SK-N-SH (cell line): ENCODE data around the gene CNTD1. TPM values are rescaled to one million over a fixed set of nuclear protein-coding genes. Genes with fewer than 3 reads are reported as not detected.
A peak's percentile ranks its signal among the peaks of the same experiment; 100 is the strongest.

Experiments used
- CTCF ChIA-PET: fragments of 300-600, 350-600 bp; formaldehyde crosslinking; extraction: SDS; loops from one replicate; lab custom pipeline; 2021; lab: Yijun Ruan, JAX
- POLR2A ChIA-PET: fragments of 350-600 bp; sonication (Branson Sonifier 250); formaldehyde crosslinking; extraction: SDS; loops from one replicate; lab custom pipeline; 2020; ENCODE audit warnings: antibody characterized with exemption, inconsistent platforms; lab: Yijun Ruan, JAX
- DNase-seq: peaks from one replicate; pipeline ENCODE4 v3.0.0; 2012
- H2AFZ ChIP-seq: fragments of 200-600 bp; sonication (generic); 2 replicates; pipeline ENCODE4 v1.8.1; 2016; ENCODE audit warnings: antibody characterized with exemption, mild to moderate bottlenecking, low read depth
- H3F3A ChIP-seq: fragments of 200-600 bp; sonication (generic); replicated peaks from 2 replicates; pipeline ENCODE3; 2016; ENCODE audit warnings: antibody characterized with exemption, mild to moderate bottlenecking; ENCODE audit not compliant: insufficient read depth
- H3K27ac ChIP-seq, 2 experiments: fragments of 200-500 bp in 1 of 2; fragments of 200-600 bp in 1 of 2; sonication (Bioruptor generic) in 1 of 2; sonication (generic), shearing (Covaris generic) in 1 of 2; 2 replicates each; pipeline versions ENCODE4 v1.5.1 to v1.6.1; 2014 to 2016; ENCODE audit warnings: low read depth in 2 of 2, inconsistent platforms in 1 of 2, low read length in 1 of 2, mild to moderate bottlenecking in 1 of 2, mixed read lengths in 1 of 2
- H3K27me3 ChIP-seq: fragments of 200-600 bp; sonication (generic), shearing (Covaris generic); 2 replicates; pipeline ENCODE4 v1.6.1; 2016; ENCODE audit warnings: mixed run types; ENCODE audit not compliant: insufficient read depth
- H3K36me3 ChIP-seq, 2 experiments: fragments of 200-500 bp in 1 of 2; fragments of 200-600 bp in 1 of 2; sonication (Bioruptor generic) in 1 of 2; sonication (generic) in 1 of 2; replicated peaks in 1 of 2; 2 replicates each; pipeline versions ENCODE3 to v1.5.1; 2014 to 2016; ENCODE audit warnings: low read length in 1 of 2, mild to moderate bottlenecking in 1 of 2; ENCODE audit not compliant: insufficient read depth in 2 of 2, control insufficient read depth in 1 of 2
- H3K4me1 ChIP-seq, 2 experiments: fragments of 200-500 bp in 1 of 2; fragments of 200-600 bp in 1 of 2; sonication (Bioruptor generic) in 1 of 2; sonication (generic), shearing (Covaris generic) in 1 of 2; 2 replicates each; pipeline versions ENCODE4 v1.5.1 to v1.6.1; 2014 to 2016; ENCODE audit warnings: low read depth in 1 of 2, low read length in 1 of 2, mixed run types in 1 of 2; ENCODE audit not compliant: insufficient read depth in 2 of 2, control insufficient read depth in 1 of 2
- H3K4me2 ChIP-seq: fragments of 200-600 bp; sonication (generic), shearing (Covaris generic); 2 replicates; pipeline ENCODE4 v1.6.1; 2017; ENCODE audit warnings: mixed run types
- H3K4me3 ChIP-seq, 2 experiments: fragments of 200-500 bp in 1 of 2; fragments of 200-600 bp in 1 of 2; sonication (Bioruptor generic) in 1 of 2; sonication (generic), shearing (Covaris generic) in 1 of 2; 2 replicates each; pipeline versions ENCODE4 v1.5.1 to v1.8.1; 2014 to 2016; ENCODE audit warnings: low read depth in 2 of 2, inconsistent platforms in 1 of 2, low read length in 1 of 2, mild to moderate bottlenecking in 1 of 2, mixed read lengths in 1 of 2, moderate library complexity in 1 of 2
- H3K79me2 ChIP-seq: fragments of 200-600 bp; sonication (generic); 2 replicates; pipeline ENCODE4 v1.8.1; 2017; ENCODE audit warnings: mild to moderate bottlenecking; ENCODE audit not compliant: insufficient read depth
- H3K9ac ChIP-seq: fragments of 200-600 bp; sonication (generic); 2 replicates; pipeline ENCODE4 v1.6.1; 2017; ENCODE audit warnings: mixed run types
- H3K9me2 ChIP-seq: fragments of 200-600 bp; sonication (generic); 2 replicates; pipeline ENCODE4 v1.6.1; 2017; ENCODE audit warnings: mixed run types
- H3K9me3 ChIP-seq: fragments of 200-600 bp; sonication (generic); 2 replicates; pipeline ENCODE4 v1.6.1; 2017; ENCODE audit warnings: mixed run types, mild to moderate bottlenecking, moderate library complexity
- H4K20me1 ChIP-seq: fragments of 200-600 bp; sonication (generic); 2 replicates; pipeline ENCODE4 v1.6.1; 2017; ENCODE audit warnings: mild to moderate bottlenecking, mixed run types; ENCODE audit not compliant: insufficient read depth
- CTCF ChIP-seq: fragments of 200-600 bp; sonication (generic); IDR thresholded peaks from 2 replicates; pipeline ENCODE4 v1.6.1; 2017; ENCODE audit warnings: antibody characterized with exemption, mild to moderate bottlenecking, moderate library complexity
- EP300 ChIP-seq, 2 experiments: IDR thresholded peaks; 2 replicates each; pipeline versions ENCODE4 v1.4.0 to v1.6.1; 2012; ENCODE audit warnings: borderline replicate concordance in 1 of 2, low read depth in 1 of 2, low read length in 1 of 2
- EZH2phosphoT487 ChIP-seq: fragments of 200-600 bp; sonication (generic); IDR thresholded peaks from 2 replicates; pipeline ENCODE4 v1.6.1; 2017; ENCODE audit warnings: low read depth, mixed run types, mild to moderate bottlenecking, antibody characterized with exemption, moderate library complexity, borderline replicate concordance
- FOSL2 ChIP-seq: IDR thresholded peaks from 2 replicates; pipeline ENCODE4 v1.4.0; 2012; ENCODE audit warnings: low read depth, mild to moderate bottlenecking, moderate library complexity, borderline replicate concordance
- FOXJ3 ChIP-seq: sonication (generic); formaldehyde crosslinking; IDR thresholded peaks from 2 replicates; pipeline ENCODE4 v1.5.1; 2020; ENCODE audit warnings: mild to moderate bottlenecking, missing genetic modification reagents
- GABPA ChIP-seq: IDR thresholded peaks from 2 replicates; pipeline ENCODE4 v1.4.0; 2012; ENCODE audit warnings: low read depth, mild to moderate bottlenecking
- JUND ChIP-seq: IDR thresholded peaks from 2 replicates; pipeline ENCODE4 v1.4.0; 2012
- MAX ChIP-seq: IDR thresholded peaks from 2 replicates; pipeline ENCODE4 v1.4.0; 2012; ENCODE audit warnings: low read depth
- NFIC ChIP-seq: IDR thresholded peaks from 2 replicates; pipeline ENCODE4 v1.4.0; 2012; ENCODE audit warnings: borderline replicate concordance
- PBX3 ChIP-seq: IDR thresholded peaks from 2 replicates; pipeline ENCODE4; 2012
- POLR2AphosphoS5 ChIP-seq: IDR thresholded peaks from 2 replicates; pipeline ENCODE4 v1.6.1; 2012; ENCODE audit warnings: low read depth, low read length
- RCOR1 ChIP-seq: fragments of 150-350 bp; IDR thresholded peaks from 2 replicates; pipeline ENCODE4 v1.6.1; 2017; ENCODE audit warnings: antibody characterized with exemption, low read length
- SIN3A ChIP-seq: IDR thresholded peaks from 2 replicates; pipeline ENCODE4 v1.6.1; 2012; ENCODE audit warnings: low read depth, mild to moderate bottlenecking, low read length, moderate library complexity, borderline replicate concordance
- SMC3 ChIP-seq: IDR thresholded peaks from 2 replicates; pipeline ENCODE4 v1.6.1; 2012; ENCODE audit warnings: low read depth, low read length, improper control_type of control experiment
- TCF12 ChIP-seq: IDR thresholded peaks from 2 replicates; pipeline ENCODE4 v1.4.0; 2012
- TEAD4 ChIP-seq: IDR thresholded peaks from 2 replicates; pipeline ENCODE4 v1.4.0; 2012; ENCODE audit warnings: mild to moderate bottlenecking, borderline replicate concordance; ENCODE audit not compliant: insufficient read depth
- USF1 ChIP-seq: IDR thresholded peaks from 2 replicates; pipeline ENCODE4 v1.4.0; 2012; ENCODE audit warnings: low read depth, borderline replicate concordance
- WGBS: methylation state at CpG from one replicate; pipeline ENCODE4 v1.1.6; 2017; ENCODE audit warnings: low lambda C conversion rate; 5-methylcytosine and 5-hydroxymethylcytosine counted together
- polyA plus RNA-seq, 3 experiments: library from polyadenylated mRNA; depleted of rRNA; stranded (reverse); fragments of >200 nt; gene quantifications; 2 replicates each; pipeline ENCODE4 v1.2.3, GENCODE V29; 2012

The CNTD1 gene
- polyA plus RNA-seq, 1 of the 3 experiments (the other 2 are of a cell fraction) = not detected

GRCh38 chr17:42809250-42809649 is 10.6 kb downstream of the CNTD1 start:
- no peaks in the 10 kb centered on the region for H3K9me3 ChIP-seq
- no peaks in the 10 kb centered on the region for H3K27me3 ChIP-seq
- H3K4me1 ChIP-seq = peaks cover 1 to 16% of the 10 kb centered on the region in 2 experiments; a peak in 3 of 4 replicates
- no peak for DNase-seq
- H3K27ac ChIP-seq = peak overlapping the region in 1 of 2 experiments; percentile 36; a peak in 2 of 4 replicates
- H3K79me2 ChIP-seq = 0 out of 2 replicates have a peak, but pooled peaks cover 8% of the 10 kb centered on the region
- H2AFZ ChIP-seq = no peak overlapping the region
- CTCF ChIA-PET = interaction anchor here (0.6 to 4.8 kb wide), 4 partner anchors 10 to 36 kb away, joined by 3 to 35 read pairs (median 6); partner anchors contain the start of genes BECN1, CNTD1, COA3 and VPS25
- TF ChIP-seq POLR2AphosphoS5 = no peak
- TF ChIP-seq EP300 (IDR thresholded peaks at IDR 0.05; ENCODE audit: borderline replicate concordance in 1 of 2, low read depth in 1 of 2, low read length in 1 of 2) = 0 out of 4 replicates have a peak, but pooled peaks of 1 of the 2 experiments have one; percentile 29
- TF ChIP-seq GABPA = 0 out of 2 replicates have a peak, but pooled peaks have one; percentile 12
- TF ChIP-seq JUND = peak; percentile 52; the same call in 1 of the 2 replicates
- peak; percentile 62 for TF ChIP-seq FOSL2
- no peak for TF ChIP-seq USF1
- TF ChIP-seq PBX3 = peak; percentile 49
- 0 out of 2 replicates have a peak, but pooled peaks have one; percentile 74 for TF ChIP-seq SIN3A
- TF ChIP-seq RCOR1 = no peak
- peak; percentile 56; the same call in 1 of the 2 replicates for TF ChIP-seq MAX
- peak; percentile 83 for TF ChIP-seq TCF12
- peak; percentile 71 for TF ChIP-seq NFIC
- TF ChIP-seq EZH2phosphoT487 = no peak
- H3K36me3 ChIP-seq = peaks cover 13 to 31% of the 10 kb centered on the region in 2 experiments
- POLR2A ChIA-PET = no interaction called here
- no peak overlapping the region for H3K4me3 ChIP-seq
- H3K9me2 ChIP-seq = no peaks in the 10 kb centered on the region
- WGBS = 24% methylated on average over 3 of the region's 3 CpGs
- H3K4me2 ChIP-seq = peak overlapping the region; percentile 16; the same call in 1 of the 2 replicates
- peaks cover 28% of the 10 kb centered on the region for H3F3A ChIP-seq
- H3K9ac ChIP-seq = no peak overlapping the region
- H4K20me1 ChIP-seq = no peaks in the 10 kb centered on the region; the same call in 1 of the 2 replicates

GRCh38 chr17:42814633-42815399 is 16.2 kb downstream of the CNTD1 start:
- POLR2A ChIA-PET = no interaction called here
- peak overlapping the region; percentile 64 for H3K4me2 ChIP-seq
- TF ChIP-seq EP300 (IDR thresholded peaks at IDR 0.05; ENCODE audit: borderline replicate concordance in 1 of 2, low read depth in 1 of 2, low read length in 1 of 2) (peak in 1 of 2 experiments; percentile 68; a peak in 2 of 4 replicates), RCOR1 (no peak), FOSL2 (peak; percentile 71), TEAD4 (peak; percentile 59; the same call in 1 of the 2 replicates), POLR2AphosphoS5 (peak; percentile 31), PBX3 (peak; percentile 84), FOXJ3 (CRISPR knock-in tag) (no peak), SMC3 (no peak), SIN3A (no peak), CTCF (no peak)

More at GRCh38 chr17:42814633-42815399, 16.2 kb downstream of the CNTD1 start:
- 25% methylated on average over 8 of the region's 8 CpGs for WGBS
- Histone ChIP-seq H3K36me3 (peaks cover 54 to 72% of the 10 kb centered on the region in 2 experiments), H3K4me1 (peaks cover 6 to 28% of the 10 kb centered on the region in 2 experiments), H3K79me2 (0 out of 2 replicates have a peak, but pooled peaks cover 8% of the 10 kb centered on the region), H4K20me1 (no peaks in the 10 kb centered on the region; the same call in 1 of the 2 replicates), H3K27me3 (no peaks in the 10 kb centered on the region), H2AFZ (peak overlapping the region; percentile 26; the same call in 1 of the 2 replicates), H3K27ac (peak overlapping the region; percentile 77 to 84), H3K9me2 (no peaks in the 10 kb centered on the region), H3K9me3 (no peaks in the 10 kb centered on the region), H3K4me3 (peak overlapping the region in 1 of 2 experiments; percentile 25; a peak in 1 of 4 replicates), H3F3A (peaks cover 62% of the 10 kb centered on the region), H3K9ac (peak overlapping the region; percentile 45)
- no peak for DNase-seq
- CTCF ChIA-PET = interaction anchor here (1.1 to 2.1 kb wide), 4 partner anchors 10 to 123 kb away, joined by 4 to 12 read pairs (median 6); partner anchors contain the start of gene BECN1
